Retinal pigment epithelial cell (primary cell): Measurements from ENCODE around the gene PARD3.
"Not testable (repeated sequence)": the region's sequence is repeated elsewhere in the genome, so short reads cannot be mapped to it uniquely, and the experiment has no call there.

Experiments
- DNase-seq: peaks from one replicate; pipeline ENCODE4 v3.0.0-alpha.2; 2010; ENCODE audit warnings: low read depth
- H3K4me3 ChIP-seq: 2 replicates; pipeline ENCODE4 v1.5.1; 2011; ENCODE audit warnings: mild to moderate bottlenecking, low read length, control low read depth, moderate library complexity
- TF ChIP-seq, protein P1 (sequence below): conservative IDR thresholded peaks from 2 replicates; pipeline ENCODE4 v1.5.1; 2011; ENCODE audit warnings: low read depth, low read length, control low read depth, inconsistent platforms

Gene PARD3

DNA sequence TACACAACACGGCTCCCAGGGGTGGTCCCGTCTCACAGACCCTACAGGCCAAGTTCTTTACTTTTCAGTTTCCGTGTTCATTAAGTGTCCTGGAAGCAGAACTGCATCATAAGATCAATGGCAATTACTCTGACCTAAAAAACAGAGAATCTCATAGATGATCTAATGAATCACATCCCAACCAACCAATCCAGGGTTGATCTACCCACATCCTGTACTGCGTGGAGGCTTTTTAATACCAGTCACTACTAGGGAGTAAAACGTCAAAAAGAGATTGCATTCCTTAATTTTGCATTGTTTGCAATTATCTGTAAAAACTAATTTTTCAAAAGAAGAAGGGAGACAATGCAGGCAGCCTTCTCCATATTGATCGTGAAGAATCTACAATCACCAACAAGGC is 72.6 kb downstream of the PARD3 start:
- no peak for DNase-seq
- no peak overlapping the region for H3K4me3 ChIP-seq
- TF ChIP-seq, protein P1, sequence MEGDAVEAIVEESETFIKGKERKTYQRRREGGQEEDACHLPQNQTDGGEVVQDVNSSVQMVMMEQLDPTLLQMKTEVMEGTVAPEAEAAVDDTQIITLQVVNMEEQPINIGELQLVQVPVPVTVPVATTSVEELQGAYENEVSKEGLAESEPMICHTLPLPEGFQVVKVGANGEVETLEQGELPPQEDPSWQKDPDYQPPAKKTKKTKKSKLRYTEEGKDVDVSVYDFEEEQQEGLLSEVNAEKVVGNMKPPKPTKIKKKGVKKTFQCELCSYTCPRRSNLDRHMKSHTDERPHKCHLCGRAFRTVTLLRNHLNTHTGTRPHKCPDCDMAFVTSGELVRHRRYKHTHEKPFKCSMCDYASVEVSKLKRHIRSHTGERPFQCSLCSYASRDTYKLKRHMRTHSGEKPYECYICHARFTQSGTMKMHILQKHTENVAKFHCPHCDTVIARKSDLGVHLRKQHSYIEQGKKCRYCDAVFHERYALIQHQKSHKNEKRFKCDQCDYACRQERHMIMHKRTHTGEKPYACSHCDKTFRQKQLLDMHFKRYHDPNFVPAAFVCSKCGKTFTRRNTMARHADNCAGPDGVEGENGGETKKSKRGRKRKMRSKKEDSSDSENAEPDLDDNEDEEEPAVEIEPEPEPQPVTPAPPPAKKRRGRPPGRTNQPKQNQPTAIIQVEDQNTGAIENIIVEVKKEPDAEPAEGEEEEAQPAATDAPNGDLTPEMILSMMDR, result no peak

DNA sequence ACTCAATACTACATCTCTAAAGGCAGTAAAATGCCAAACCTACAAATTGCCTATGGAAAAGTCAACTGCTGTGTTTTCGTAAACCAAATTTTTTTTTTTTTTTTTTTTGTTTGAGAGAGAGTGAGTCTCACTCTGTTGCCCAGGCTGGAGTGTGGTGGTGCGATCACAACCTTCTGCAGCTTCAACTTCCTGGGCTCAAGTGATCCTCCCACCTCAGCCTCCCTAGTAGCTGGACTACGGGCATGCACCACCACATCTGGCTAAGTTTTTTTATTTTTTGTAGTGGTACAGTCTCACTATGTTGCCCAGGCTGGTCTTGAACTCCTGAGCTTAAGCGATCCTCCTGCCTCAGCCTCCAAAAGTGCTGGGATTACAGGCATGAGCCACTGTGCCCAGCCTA is 74.0 kb downstream of the PARD3 start:
- H3K4me3 ChIP-seq, DNase-seq: not testable (repeated sequence)

DNA sequence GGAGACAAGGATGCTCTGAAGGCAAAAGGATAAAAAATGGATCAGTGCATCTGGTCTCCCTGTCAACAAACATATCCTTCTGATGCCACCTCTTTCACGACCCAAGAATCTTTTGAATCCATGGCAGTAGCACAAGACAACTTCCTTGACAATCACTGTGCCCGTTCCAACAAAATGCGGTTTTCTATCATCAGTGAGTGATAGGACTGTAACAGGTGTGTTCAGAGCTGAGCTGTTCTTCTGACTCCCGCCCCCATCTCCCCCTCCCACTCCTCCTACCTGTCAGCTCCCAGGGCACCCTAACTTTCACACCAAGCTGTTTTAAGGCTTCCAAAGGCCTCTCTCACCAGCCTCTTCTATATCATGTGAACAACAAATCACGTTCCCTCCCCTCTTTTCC is 74.8 kb downstream of the PARD3 start:
- H3K4me3 ChIP-seq, result peak overlapping the region; percentile 25
- no peak for DNase-seq
- TF ChIP-seq, protein P1, result no peak

DNA sequence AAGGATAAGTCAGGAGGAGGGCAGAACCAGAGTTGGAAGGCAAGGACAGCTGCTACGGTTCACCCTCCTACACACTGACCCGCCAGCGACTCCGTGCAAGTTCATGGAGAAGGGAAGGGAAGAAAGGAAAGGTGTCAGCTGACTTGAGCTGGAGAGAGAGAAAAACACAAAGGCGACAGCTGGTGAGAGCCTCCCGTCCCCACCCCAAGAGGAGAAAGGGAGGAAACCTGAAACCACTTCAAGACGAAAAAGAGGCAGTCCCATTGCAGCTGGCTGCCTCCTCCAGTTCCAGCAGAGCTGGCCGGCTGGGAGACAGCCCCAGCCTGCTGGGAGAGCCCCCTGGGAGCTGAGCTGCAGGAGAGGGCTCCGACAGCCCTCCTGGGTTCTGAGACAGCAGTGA is 75.2 kb downstream of the PARD3 start:
- peak overlapping the region; percentile 25 for H3K4me3 ChIP-seq
- TF ChIP-seq, protein P1, result no peak
- DNase-seq, result peak; percentile 66

DNA sequence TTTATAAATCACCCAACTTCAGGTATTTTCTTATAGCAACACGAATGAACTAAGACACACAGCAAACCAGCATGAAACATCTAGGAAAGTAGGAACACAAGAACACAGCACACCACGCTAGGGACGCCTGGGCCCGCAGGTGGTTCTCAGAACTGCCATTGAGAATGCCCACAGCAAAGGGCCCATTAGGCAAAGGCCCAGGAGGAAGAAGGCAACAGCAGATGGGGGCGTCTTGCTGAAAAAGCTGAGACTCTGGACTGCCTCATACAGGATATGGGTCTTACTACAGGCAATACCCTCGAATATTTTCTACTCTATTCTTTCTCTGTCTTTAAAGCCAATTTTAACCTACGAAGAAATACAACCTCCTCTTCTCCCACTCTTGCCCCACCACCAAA is 77.3 kb downstream of the PARD3 start:
- DNase-seq, result no peak
- TF ChIP-seq, protein P1, result no peak
- H3K4me3 ChIP-seq, result no peak overlapping the region

DNA sequence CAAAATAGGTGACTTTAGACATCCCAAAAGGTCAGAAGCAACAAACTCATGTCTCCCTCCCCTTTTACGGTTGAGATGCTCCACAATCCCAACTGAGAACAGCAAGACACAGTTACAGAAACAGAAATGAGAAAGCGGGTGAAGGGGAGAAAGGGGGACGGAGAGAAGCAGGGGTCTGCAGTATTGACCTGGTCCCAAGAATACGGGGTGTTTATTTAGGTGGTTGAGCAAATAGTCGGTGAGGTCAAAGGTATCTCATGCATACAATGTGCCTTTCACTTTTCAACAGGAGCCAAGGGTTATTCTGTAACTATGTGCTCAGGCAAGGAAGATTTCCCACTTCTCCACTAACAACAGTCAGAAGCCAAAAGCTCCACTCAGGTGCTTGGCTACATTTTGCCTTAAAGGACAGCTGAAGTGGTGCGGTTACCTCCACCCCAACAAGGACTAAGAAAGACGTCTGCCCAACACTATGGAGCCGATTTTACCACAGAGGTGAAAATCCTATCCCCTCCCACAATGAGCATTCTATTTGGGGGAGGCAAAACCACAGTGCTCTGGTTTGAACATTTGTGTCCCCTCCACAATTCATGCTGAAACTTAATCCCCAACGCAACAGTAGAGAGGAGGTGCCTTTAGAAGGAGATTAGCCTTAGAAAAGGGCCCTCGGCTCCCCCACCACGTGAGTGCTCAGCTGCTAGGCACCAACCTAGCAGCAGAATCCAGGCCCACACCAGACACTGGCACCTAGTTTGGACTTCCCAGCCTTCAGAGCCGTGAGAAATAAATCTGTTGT is 77.9 kb downstream of the PARD3 start:
- DNase-seq, result no peak
- no peak overlapping the region for H3K4me3 ChIP-seq
- TF ChIP-seq, protein P1, result no peak

DNA sequence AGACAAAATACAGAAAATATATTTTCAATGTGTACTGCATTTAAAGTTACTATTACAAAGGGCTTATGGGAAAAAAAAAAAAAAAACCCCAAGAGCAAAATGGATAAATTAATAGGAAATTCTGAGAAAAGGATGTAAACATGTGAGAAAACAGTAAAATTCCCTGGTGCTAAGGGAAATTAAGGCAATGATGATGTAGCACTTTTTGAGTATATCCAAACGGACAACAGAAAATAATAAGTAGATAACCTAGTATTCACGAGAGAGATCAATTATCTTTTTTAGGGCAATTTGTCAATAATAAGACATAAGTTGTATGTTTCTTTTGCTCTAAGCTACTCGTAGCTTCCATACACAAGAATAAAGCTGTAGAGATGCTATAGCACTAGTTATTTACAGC is 80.2 kb downstream of the PARD3 start:
- DNase-seq, result no peak
- H3K4me3 ChIP-seq, result no peak overlapping the region
- TF ChIP-seq, protein P1, result no peak
